Measurements from ENCODE around the gene IL31.

- TF ChIP-seq CTCF (tag by site-specific recombination; IDR thresholded peaks at IDR 0.05) (no peak), ZNF416 (tag by site-specific recombination; IDR thresholded peaks at IDR 0.05) (no peak), ZNF274 (IDR thresholded peaks at IDR 0.05; ENCODE audit: low read length) (no peak), ZNF274 (tag by site-specific recombination; IDR thresholded peaks at IDR 0.05; ENCODE audit: borderline replicate concordance) (no peak), ZNF24 (tag by site-specific recombination; IDR thresholded peaks at IDR 0.05) (no peak), ZSCAN5A (tag by site-specific recombination; IDR thresholded peaks at IDR 0.05) (no peak), ZNF629 (tag by site-specific recombination; IDR thresholded peaks at IDR 0.05) (no peak), REST (tag by site-specific recombination; IDR thresholded peaks at IDR 0.05) (no peak), ZNF335 (tag by site-specific recombination; conservative IDR thresholded peaks at IDR 0.05) (no peak), PRDM2 (tag by site-specific recombination; IDR thresholded peaks at IDR 0.05; ENCODE audit: borderline replicate concordance) (no peak), ZNF561 (tag by site-specific recombination; IDR thresholded peaks at IDR 0.05; ENCODE audit: borderline replicate concordance) (no peak), ZNF433 (tag by site-specific recombination; IDR thresholded peaks at IDR 0.05; ENCODE audit: low read depth) (no peak), YY1 (tag by site-specific recombination; IDR thresholded peaks at IDR 0.05) (no peak)
Observed at GRCh38 chr12:122202017-122202416, 28.0 kb upstream of the IL31 start.
